Nephron (organoid): ENCODE data around the gene TNNC2.
"Not testable (repeated sequence)": the region's sequence is repeated elsewhere in the genome, so short reads cannot be mapped to it uniquely, and the experiment has no call there.

Experiments used
- H3K27ac Mint-ChIP-seq, 3 experiments: 2 replicates each; pipeline ENCODE4 v1.8.0; 2020; ENCODE audit warnings: mixed read lengths in 3 of 3, mild to moderate bottlenecking in 2 of 3, moderate library complexity in 1 of 3
- H3K27me3 Mint-ChIP-seq: 2 replicates; pipeline ENCODE4 v1.8.0; 2021; ENCODE audit warnings: low read depth, mild to moderate bottlenecking, moderate library complexity, mixed read lengths
- H3K36me3 Mint-ChIP-seq: 2 replicates; pipeline ENCODE4 v1.8.0; 2020; ENCODE audit warnings: low read depth, mixed read lengths
- H3K4me1 Mint-ChIP-seq: 2 replicates; pipeline ENCODE4 v1.8.0; 2020; ENCODE audit warnings: mixed read lengths
- H3K4me3 Mint-ChIP-seq, 3 experiments: 2 replicates each; pipeline ENCODE4 v1.8.0; 2020; ENCODE audit warnings: mild to moderate bottlenecking in 3 of 3, mixed read lengths in 3 of 3, moderate library complexity in 2 of 3
- H3K9me3 Mint-ChIP-seq: 2 replicates; pipeline ENCODE4 v1.8.0; 2020; ENCODE audit warnings: mixed read lengths
- CTCF ChIP-seq, 3 experiments: fragments of 200-600 bp; sonication (generic); IDR thresholded peaks; one replicate each; pipeline ENCODE4 v1.5.0; 2021; ENCODE audit warnings: antibody characterized with exemption in 3 of 3; ENCODE audit not compliant: unreplicated experiment in 3 of 3

Gene TNNC2

GRCh38 chr20:45827030-45827652, at the start of gene TNNC2:
TSS of gene TNNC2 (minus strand) at chr20:45827312. CDS start at chr20:45827248, 64 bp downstream.
- peaks cover 59% of the 10 kb centered on the region for H3K4me1 Mint-ChIP-seq
- no peak for TF ChIP-seq CTCF (IDR thresholded peaks at IDR 0.05; ENCODE audit: unreplicated experiment in 3 of 3)
- H3K27me3 Mint-ChIP-seq: peaks cover 39% of the 10 kb centered on the region
- no peaks in the 10 kb centered on the region for H3K9me3 Mint-ChIP-seq
- peak within 1 kb of the TSS; percentile 62 to 89 (median 86) for H3K4me3 Mint-ChIP-seq
- no peaks in the 10 kb centered on the region for H3K36me3 Mint-ChIP-seq
- H3K27ac Mint-ChIP-seq: peak within 1 kb of the TSS; percentile 89 to 98 (median 94)

GRCh38 chr20:45874576-45874975, 47.5 kb upstream of the TNNC2 start:
- no peak for TF ChIP-seq CTCF (IDR thresholded peaks at IDR 0.05; ENCODE audit: unreplicated experiment in 3 of 3)
- Mint-ChIP-seq H3K36me3 (peaks cover 6% of the 10 kb centered on the region), H3K27ac (no peak overlapping the region), H3K4me3 (no peak overlapping the region), H3K27me3 (no peaks in the 10 kb centered on the region), H3K4me1 (no peaks in the 10 kb centered on the region), H3K9me3 (no peaks in the 10 kb centered on the region)

GRCh38 chr20:45874104-45874481, 47.0 kb upstream of the TNNC2 start:
- not testable (repeated sequence) for H3K9me3 Mint-ChIP-seq, H3K27me3 Mint-ChIP-seq, H3K36me3 Mint-ChIP-seq, H3K4me3 Mint-ChIP-seq, H3K27ac Mint-ChIP-seq, H3K4me1 Mint-ChIP-seq

- TF ChIP-seq CTCF (IDR thresholded peaks at IDR 0.05; ENCODE audit: unreplicated experiment in 3 of 3): no peak
- no peak overlapping the region for H3K27ac Mint-ChIP-seq
- no peak overlapping the region for H3K4me3 Mint-ChIP-seq
- H3K36me3 Mint-ChIP-seq: peaks cover 6% of the 10 kb centered on the region
- no peaks in the 10 kb centered on the region for H3K4me1 Mint-ChIP-seq
- no peaks in the 10 kb centered on the region for H3K27me3 Mint-ChIP-seq
- no peaks in the 10 kb centered on the region for H3K9me3 Mint-ChIP-seq
Observed at GRCh38 chr20:45873409-45874103, 46.4 kb upstream of the TNNC2 start.

GRCh38 chr20:45872626-45873025, 45.5 kb upstream of the TNNC2 start:
- Mint-ChIP-seq H3K4me3 (no peak overlapping the region), H3K27me3 (no peaks in the 10 kb centered on the region), H3K4me1 (no peaks in the 10 kb centered on the region), H3K36me3 (peaks cover 6% of the 10 kb centered on the region), H3K9me3 (no peaks in the 10 kb centered on the region), H3K27ac (no peak overlapping the region)
- no peak for TF ChIP-seq CTCF (IDR thresholded peaks at IDR 0.05; ENCODE audit: unreplicated experiment in 3 of 3)

- no peak for TF ChIP-seq CTCF (IDR thresholded peaks at IDR 0.05; ENCODE audit: unreplicated experiment in 3 of 3)
- Mint-ChIP-seq H3K36me3 (no peaks in the 10 kb centered on the region), H3K9me3 (no peaks in the 10 kb centered on the region), H3K27me3 (no peaks in the 10 kb centered on the region), H3K27ac (no peak overlapping the region), H3K4me1 (no peaks in the 10 kb centered on the region), H3K4me3 (no peak overlapping the region)
Observed at GRCh38 chr20:45867819-45868176, 40.7 kb upstream of the TNNC2 start.
